ENCODE measurements around the gene JAZF1. TPM values are rescaled to one million over a fixed set of nuclear protein-coding genes. Genes with fewer than 3 reads are reported as not detected.

The JAZF1 gene
- total and polyA plus RNA-seq, 2 of the 8 experiments (the other 6 are each of a cell fraction or from before 2014, with no cell fraction given) = 2.6 to 21.8 TPM

- no peak for TF ChIP-seq CTCF (IDR thresholded peaks at IDR 0.05; ENCODE audit: control extremely low read depth in 1 of 3, insufficient read depth in 1 of 3, low read depth in 1 of 3, low read length in 3 of 3)
- TF ChIP-seq ATF3 (IDR thresholded peaks at IDR 0.05; ENCODE audit: insufficient read depth, low read depth, low read length) = no peak
- no peak for TF ChIP-seq RAD21 (IDR thresholded peaks at IDR 0.05 in 1 of 2, conservative IDR thresholded peaks at IDR 0.05 in 1 of 2; ENCODE audit: low read depth in 2 of 2, low read length in 2 of 2)
- TF ChIP-seq BCL11A (IDR thresholded peaks at IDR 0.05; ENCODE audit: low read depth in 2 of 2, low read length in 2 of 2) = no peak
- no peak for TF ChIP-seq BACH1 (IDR thresholded peaks at IDR 0.05; ENCODE audit: low read length)
Measured at GRCh38 chr7:27969346-27969745, 211.2 kb downstream of the JAZF1 start (continued).

Measured in H1 (cell line).